ENCODE data around the gene BAIAP2.

DNA sequence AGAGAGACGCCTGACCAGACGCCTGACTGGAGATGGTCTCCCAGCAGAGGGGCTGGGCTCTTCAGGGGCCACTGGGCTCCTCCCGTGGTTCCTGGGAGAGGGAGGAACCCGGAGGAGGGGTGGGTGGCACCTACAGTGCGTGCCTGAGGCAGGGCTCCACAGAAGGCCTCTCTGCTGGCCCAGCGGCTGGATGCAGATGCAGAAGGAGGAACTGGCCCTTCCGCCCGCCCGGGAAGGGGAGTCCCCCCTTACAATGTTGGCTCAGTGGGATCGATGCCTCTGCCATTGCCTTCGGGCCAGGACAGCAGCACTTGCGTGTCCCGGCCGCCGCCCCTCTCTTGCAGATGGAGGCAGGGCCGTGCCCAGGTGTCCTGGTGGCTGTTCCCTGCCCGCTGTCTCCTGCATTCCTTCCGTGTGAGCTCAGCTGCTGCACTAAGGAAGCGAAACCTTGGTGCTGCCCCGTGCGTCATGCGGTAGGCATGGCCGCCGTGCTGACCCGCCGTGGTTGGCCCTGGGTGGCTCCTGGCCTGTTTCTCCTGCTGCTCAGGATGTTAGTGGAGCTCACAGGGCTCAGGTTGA, 15.1 kb downstream of the BAIAP2 start:
- no peak for TF ChIP-seq EZH2phosphoT487 (IDR thresholded peaks at IDR 0.05; ENCODE audit: low read depth, severe bottlenecking, unreplicated experiment)
- TF ChIP-seq, protein P1, sequence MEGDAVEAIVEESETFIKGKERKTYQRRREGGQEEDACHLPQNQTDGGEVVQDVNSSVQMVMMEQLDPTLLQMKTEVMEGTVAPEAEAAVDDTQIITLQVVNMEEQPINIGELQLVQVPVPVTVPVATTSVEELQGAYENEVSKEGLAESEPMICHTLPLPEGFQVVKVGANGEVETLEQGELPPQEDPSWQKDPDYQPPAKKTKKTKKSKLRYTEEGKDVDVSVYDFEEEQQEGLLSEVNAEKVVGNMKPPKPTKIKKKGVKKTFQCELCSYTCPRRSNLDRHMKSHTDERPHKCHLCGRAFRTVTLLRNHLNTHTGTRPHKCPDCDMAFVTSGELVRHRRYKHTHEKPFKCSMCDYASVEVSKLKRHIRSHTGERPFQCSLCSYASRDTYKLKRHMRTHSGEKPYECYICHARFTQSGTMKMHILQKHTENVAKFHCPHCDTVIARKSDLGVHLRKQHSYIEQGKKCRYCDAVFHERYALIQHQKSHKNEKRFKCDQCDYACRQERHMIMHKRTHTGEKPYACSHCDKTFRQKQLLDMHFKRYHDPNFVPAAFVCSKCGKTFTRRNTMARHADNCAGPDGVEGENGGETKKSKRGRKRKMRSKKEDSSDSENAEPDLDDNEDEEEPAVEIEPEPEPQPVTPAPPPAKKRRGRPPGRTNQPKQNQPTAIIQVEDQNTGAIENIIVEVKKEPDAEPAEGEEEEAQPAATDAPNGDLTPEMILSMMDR (IDR thresholded peaks at IDR 0.05; ENCODE audit: poor library complexity), result no peak

Measured in hepatocyte (in vitro differentiated cells).